Aorta (tissue), 5 donors: ENCODE results near the gene GNRHR. TPM values are rescaled to one million over a fixed set of nuclear protein-coding genes. Genes with fewer than 3 reads are reported as not detected.
"Not testable (repeated sequence)": the region's sequence is repeated elsewhere in the genome, so short reads cannot be mapped to it uniquely, and the experiment has no call there.

Experiments used
- ATAC-seq: fragments of 200-7000 bp; cut with Tn5 transposase; one replicate; pipeline ENCODE4 v1.9.1; 2022; ENCODE audit warnings: moderate library complexity; ENCODE audit not compliant: low FRiP score
- DNase-seq, 2 donors: peaks; one replicate each; pipeline ENCODE4 v3.0.0-alpha.2; 2020
- H3K27ac ChIP-seq, 2 donors: one replicate each; pipeline ENCODE4 v1.5.1; 2013; ENCODE audit warnings: low read length in 2 of 2, mild to moderate bottlenecking in 2 of 2, moderate library complexity in 2 of 2, control low read depth in 1 of 2, inconsistent platforms in 1 of 2, low read depth in 1 of 2
- H3K27me3 ChIP-seq, 2 donors: one replicate each; pipeline ENCODE4 v1.6.1; 2013; ENCODE audit warnings: control low read depth in 1 of 2, low read length in 1 of 2, mild to moderate bottlenecking in 1 of 2, moderate library complexity in 1 of 2; ENCODE audit not compliant: insufficient read depth in 2 of 2, control insufficient read depth in 1 of 2
- H3K36me3 ChIP-seq, 2 donors: one replicate each; pipeline ENCODE4 v1.6.1; 2013; ENCODE audit warnings: control low read depth in 1 of 2, low read length in 1 of 2, mild to moderate bottlenecking in 1 of 2; ENCODE audit not compliant: insufficient read depth in 2 of 2, control insufficient read depth in 1 of 2
- H3K4me1 ChIP-seq, 2 donors: one replicate each; pipeline ENCODE4 v1.6.1; 2013; ENCODE audit warnings: low read length in 2 of 2, control low read depth in 1 of 2, mild to moderate bottlenecking in 1 of 2, moderate library complexity in 1 of 2; ENCODE audit not compliant: insufficient read depth in 2 of 2, control insufficient read depth in 1 of 2
- H3K4me3 ChIP-seq, 2 donors: one replicate each; pipeline ENCODE4 v1.5.1; 2013; ENCODE audit warnings: low read length in 2 of 2, control low read depth in 1 of 2, mild to moderate bottlenecking in 1 of 2
- H3K9me3 ChIP-seq: one replicate; pipeline ENCODE4 v1.6.1; 2013; ENCODE audit warnings: mild to moderate bottlenecking, low read length; ENCODE audit not compliant: control insufficient read depth
- WGBS, 2 donors: extraction: QIAGEN DNeasy Blood & Tissue Kit; methylation state at CpG; one replicate each; pipeline ENCODE4 v1.1.7; 2013; 5-methylcytosine and 5-hydroxymethylcytosine counted together
- intact Hi-C, 2 donors: fragments of 100-400 bp; cut with DNase I; formaldehyde crosslinking; loops; one replicate each; pipeline versions ENCODE4 v1.14.2 to v1.15.0; 2022
- polyA plus RNA-seq, 2 donors: library from polyadenylated mRNA; stranded (reverse); fragments of 200-250 nt; gene quantifications; one replicate each; pipeline ENCODE4 v1.2.3, GENCODE V29; 2013
- total RNA-seq, 2 donors: library from RNA; stranded (reverse); fragmentation: NEBNext Ultra II Directional; extraction: Animal tissue kit (Norgen Biotek cat#: 25700); gene quantifications; one replicate each; pipeline ENCODE4 v1.2.1, GENCODE V29; 2021
- donor health status: healthy with polysubstance abuse.
- donor health status: Bipolar disorder and iron deficiency.
- donor health status: DM: no; HTN: no; CAD: no.
- donor health status: DM: no; HTN: no; CAD: no.
- donor health status: DM: yes; HTN: yes; CAD: no.

The GNRHR gene
- total and polyA plus RNA-seq, 4 donors, result not detected

GRCh38 chr4:67765401-67765800 is 11.2 kb upstream of the GNRHR start:
- Histone ChIP-seq H3K4me1 (peaks cover 0 to 4% of the 10 kb centered on the region in 2 donors), H3K27ac (no peak overlapping the region), H3K9me3 (no peaks in the 10 kb centered on the region), H3K36me3 (no peaks in the 10 kb centered on the region), H3K4me3 (no peak overlapping the region), H3K27me3 (no peaks in the 10 kb centered on the region)
- ATAC-seq (no peak), DNase-seq (no peak)
- WGBS, 2 donors, result 45% methylated on average over 2 of the region's 2 CpGs
- intact Hi-C loops, result no loop called here

DNA sequence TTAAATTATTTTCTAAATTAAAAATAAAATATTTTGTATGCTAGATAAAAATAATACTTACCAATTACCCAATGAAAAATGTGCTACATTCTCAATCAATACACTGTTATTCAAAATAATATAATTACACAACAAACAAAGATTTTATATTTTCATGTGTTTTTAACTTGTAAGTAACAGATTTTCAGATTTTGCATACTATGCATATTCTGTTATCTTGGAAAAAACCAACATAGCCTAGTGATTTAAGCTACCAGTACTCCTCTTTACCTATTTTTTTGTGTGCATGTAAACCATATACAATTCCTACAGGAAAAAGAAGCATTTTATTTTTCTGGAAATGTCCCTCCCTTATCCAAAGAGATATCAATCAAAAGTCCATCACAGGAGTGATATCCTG is 10.0 kb upstream of the GNRHR start:
- no peaks in the 10 kb centered on the region for H3K9me3 ChIP-seq
- H3K4me3 ChIP-seq, result no peak overlapping the region
- no peak overlapping the region for H3K27ac ChIP-seq
- peaks cover 0 to 4% of the 10 kb centered on the region in 2 donors for H3K4me1 ChIP-seq
- no peaks in the 10 kb centered on the region for H3K36me3 ChIP-seq
- intact Hi-C loops, result no loop called here
- no peaks in the 10 kb centered on the region for H3K27me3 ChIP-seq
- DNase-seq (no peak), ATAC-seq (no peak)

GRCh38 chr4:67762086-67762485 is 7.9 kb upstream of the GNRHR start:
- DNase-seq (no peak), ATAC-seq (no peak)
- Histone ChIP-seq H3K4me1 (peaks cover 0 to 4% of the 10 kb centered on the region in 2 donors), H3K27ac (no peak overlapping the region), H3K9me3 (no peaks in the 10 kb centered on the region), H3K4me3 (no peak overlapping the region), H3K36me3 (no peaks in the 10 kb centered on the region), H3K27me3 (no peaks in the 10 kb centered on the region)
- intact Hi-C loops, result no loop called here
- WGBS, 2 donors, result 39 to 41% methylated on average over 3 of the region's 3 CpGs

- 73 to 74% methylated on average over 6 of the region's 6 CpGs for WGBS, 2 donors
- H3K36me3 ChIP-seq, H3K9me3 ChIP-seq, H3K4me3 ChIP-seq, H3K27ac ChIP-seq, H3K4me1 ChIP-seq, intact Hi-C loops, DNase-seq, ATAC-seq, H3K27me3 ChIP-seq: not testable (repeated sequence)
These were observed 2.8 kb upstream of the GNRHR start for GRCh38 chr4:67756991-67757390.

DNA sequence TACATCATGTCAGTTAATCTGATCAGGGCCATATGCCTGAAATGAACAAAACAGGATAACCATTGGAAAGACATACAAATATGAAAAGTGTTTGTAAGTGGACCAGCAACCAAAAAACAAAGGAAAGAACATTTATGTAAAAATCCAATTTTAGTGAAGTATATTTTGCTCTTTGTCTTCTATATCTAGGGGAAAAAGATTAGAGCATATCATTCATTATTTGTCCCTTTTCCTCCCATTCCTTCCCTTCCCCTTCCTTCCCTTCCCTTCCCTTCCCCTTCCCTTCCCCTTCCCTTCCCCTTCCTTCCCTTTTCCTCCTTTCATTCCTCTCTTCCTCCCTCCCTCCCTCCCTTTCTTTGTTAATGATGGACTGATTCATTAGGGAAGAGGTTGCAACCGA is 1.8 kb upstream of the GNRHR start:
- DNase-seq, result no peak
- Histone ChIP-seq H3K4me1 (no peaks in the 10 kb centered on the region), H3K27ac (no peak overlapping the region), H3K4me3 (no peak overlapping the region), H3K9me3 (no peaks in the 10 kb centered on the region), H3K36me3 (no peaks in the 10 kb centered on the region), H3K27me3 (no peaks in the 10 kb centered on the region)
- intact Hi-C loops, result no loop called here
- WGBS, 2 donors, result 50 to 88% methylated on average over 1 of the region's 1 CpG
- no peak for ATAC-seq

- Histone ChIP-seq H3K4me3 (no peak overlapping the region), H3K9me3 (no peaks in the 10 kb centered on the region), H3K27me3 (no peaks in the 10 kb centered on the region), H3K4me1 (peaks cover 0 to 3% of the 10 kb centered on the region in 2 donors), H3K27ac (no peak overlapping the region), H3K36me3 (no peaks in the 10 kb centered on the region)
- intact Hi-C loops, result no loop called here
- DNase-seq (no peak), ATAC-seq (no peak)
- WGBS, 2 donors, result 63 to 77% methylated on average over 1 of the region's 1 CpG
These were observed 2.9 kb downstream of the GNRHR start for GRCh38 chr4:67751260-67751659.

- WGBS, 2 donors, result 79 to 81% methylated on average over 4 of the region's 4 CpGs
- Histone ChIP-seq H3K27me3 (no peaks in the 10 kb centered on the region), H3K27ac (no peak overlapping the region), H3K36me3 (no peaks in the 10 kb centered on the region), H3K9me3 (no peaks in the 10 kb centered on the region), H3K4me1 (peaks cover 0 to 3% of the 10 kb centered on the region in 2 donors), H3K4me3 (no peak overlapping the region)
- no peak for ATAC-seq
- no peak for DNase-seq
- intact Hi-C loops, result no loop called here
These were observed 3.5 kb downstream of the GNRHR start for GRCh38 chr4:67750691-67751090.

DNA sequence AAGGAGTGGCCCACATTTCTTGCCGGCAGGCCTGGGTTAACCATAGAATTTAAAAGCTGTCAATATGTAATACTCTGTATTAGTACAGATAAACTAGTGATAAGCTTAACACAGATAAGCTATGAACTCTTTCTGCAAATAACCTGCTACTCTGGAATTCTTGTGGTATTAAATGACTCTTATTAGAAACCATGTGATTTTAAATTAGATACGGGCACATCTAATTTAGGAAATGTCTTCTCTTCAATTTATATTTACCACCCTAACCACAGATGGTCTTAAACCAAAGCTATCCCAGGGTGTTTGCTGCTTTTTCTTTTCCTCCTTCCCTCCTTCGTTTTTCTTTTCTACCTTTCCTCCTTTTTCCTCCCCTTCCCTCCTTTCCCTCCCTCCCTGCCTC is 4.9 kb downstream of the GNRHR start:
- H3K27me3 ChIP-seq, result no peaks in the 10 kb centered on the region
- H3K9me3 ChIP-seq, result no peaks in the 10 kb centered on the region
- no peak overlapping the region for H3K27ac ChIP-seq
- H3K4me1 ChIP-seq, result peaks cover 0 to 3% of the 10 kb centered on the region in 2 donors
- no peak for DNase-seq
- no peak for ATAC-seq
- H3K4me3 ChIP-seq, result no peak overlapping the region
- WGBS, 2 donors, result 71 to 75% methylated on average over 3 of the region's 3 CpGs
- intact Hi-C loops, result no loop called here
- no peaks in the 10 kb centered on the region for H3K36me3 ChIP-seq

DNA sequence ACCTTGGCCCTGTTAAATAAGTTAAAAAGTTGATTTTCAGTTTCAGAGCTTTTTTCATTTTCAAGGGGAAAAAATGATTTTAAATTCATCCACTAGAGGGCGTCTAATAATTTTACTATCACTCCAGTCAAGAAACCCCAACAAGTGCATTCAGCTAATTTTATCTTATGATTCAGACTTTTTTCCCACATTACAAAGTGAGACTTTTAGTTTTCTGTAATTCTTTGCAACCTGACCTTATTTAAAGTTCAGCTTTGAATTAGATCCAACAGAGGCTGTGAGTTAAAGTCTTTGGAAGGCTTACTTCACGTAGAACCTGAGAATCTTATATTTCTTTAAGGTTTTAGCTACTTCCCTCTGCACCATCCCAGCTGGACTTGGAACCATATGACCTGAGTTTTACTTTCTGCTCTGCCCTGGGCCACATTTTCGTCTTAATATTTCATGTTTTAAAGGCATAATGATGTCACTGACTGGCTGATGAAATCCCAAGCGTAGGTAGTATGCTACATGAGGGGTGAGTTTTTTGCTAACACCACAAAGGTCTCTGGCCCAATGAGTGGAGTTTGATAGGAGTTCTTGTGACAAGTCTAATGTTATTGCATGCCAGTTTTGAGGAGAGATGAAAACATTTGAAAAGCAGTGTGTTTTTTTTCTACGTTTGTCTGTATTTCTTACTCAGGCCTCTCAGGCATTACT is 7.2 kb downstream of the GNRHR start:
- H3K4me1 ChIP-seq, result peaks cover 0 to 3% of the 10 kb centered on the region in 2 donors
- ATAC-seq (no peak), DNase-seq (no peak)
- H3K4me3 ChIP-seq, result no peak overlapping the region
- H3K27me3 ChIP-seq, result no peaks in the 10 kb centered on the region
- H3K27ac ChIP-seq, result no peak overlapping the region
- no peaks in the 10 kb centered on the region for H3K36me3 ChIP-seq
- intact Hi-C loops, result no loop called here
- H3K9me3 ChIP-seq, result no peaks in the 10 kb centered on the region
- 28 to 30% methylated on average over 5 of the region's 5 CpGs for WGBS, 2 donors
